Measurements from ENCODE around the gene PAPSS2. TPM values are rescaled to one million over a fixed set of nuclear protein-coding genes. Genes with fewer than 3 reads are reported as not detected.

Gene PAPSS2
- total RNA-seq, 1 experiment from 2014 or later = not detected

- Histone ChIP-seq H3K27ac (ENCODE audit: low read length) (no peak overlapping the region), H2AFZ (ENCODE audit: low read length) (no peak overlapping the region), H3K4me1 (ENCODE audit: low read length) (no peaks in the 10 kb centered on the region; the same call in 1 of the 2 replicates), H3K4me2 (ENCODE audit: low read depth, low read length, poor library complexity, severe bottlenecking) (no peak overlapping the region), H4K20me1 (ENCODE audit: insufficient read depth, low read depth, low read length) (no peaks in the 10 kb centered on the region), H3K9ac (ENCODE audit: low read length) (no peak overlapping the region), H3K4me3 (ENCODE audit: low read length) (no peak overlapping the region), H3K9me3 (ENCODE audit: low read length) (no peaks in the 10 kb centered on the region), H3K36me3 (ENCODE audit: insufficient read depth, low read length) (no peaks in the 10 kb centered on the region), H3K27me3 (ENCODE audit: low read length) (no peaks in the 10 kb centered on the region), H3K79me2 (ENCODE audit: low read length) (no peaks in the 10 kb centered on the region), H3K9me2 (replicated peaks; ENCODE audit: insufficient read depth, low read length) (no peaks in the 10 kb centered on the region)
- no peak for DNase-seq
These were observed 53.4 kb downstream of the PAPSS2 start for GRCh38 chr10:87712913-87713616.

GRCh38 chr10:87713707-87714106 is 54.0 kb downstream of the PAPSS2 start:
- Histone ChIP-seq H3K4me2 (ENCODE audit: low read depth, low read length, poor library complexity, severe bottlenecking) (no peak overlapping the region), H3K36me3 (ENCODE audit: insufficient read depth, low read length) (no peaks in the 10 kb centered on the region), H3K4me1 (ENCODE audit: low read length) (peaks cover 5% of the 10 kb centered on the region), H3K9ac (ENCODE audit: low read length) (no peak overlapping the region), H3K4me3 (ENCODE audit: low read length) (no peak overlapping the region), H3K27me3 (ENCODE audit: low read length) (no peaks in the 10 kb centered on the region), H4K20me1 (ENCODE audit: insufficient read depth, low read depth, low read length) (no peaks in the 10 kb centered on the region), H3K27ac (ENCODE audit: low read length) (no peak overlapping the region), H3K9me3 (ENCODE audit: low read length) (no peaks in the 10 kb centered on the region), H3K9me2 (replicated peaks; ENCODE audit: insufficient read depth, low read length) (no peaks in the 10 kb centered on the region), H3K79me2 (ENCODE audit: low read length) (no peaks in the 10 kb centered on the region), H2AFZ (ENCODE audit: low read length) (no peak overlapping the region)
- DNase-seq = no peak

- no peak overlapping the region for H3K4me3 ChIP-seq (ENCODE audit: low read length)
- H3K4me1 ChIP-seq (ENCODE audit: low read length) = peaks cover 5% of the 10 kb centered on the region
- DNase-seq = no peak
- no peaks in the 10 kb centered on the region for H3K27me3 ChIP-seq (ENCODE audit: low read length)
- H3K4me2 ChIP-seq (ENCODE audit: low read depth, low read length, poor library complexity, severe bottlenecking) = no peak overlapping the region
- H3K36me3 ChIP-seq (ENCODE audit: insufficient read depth, low read length) = no peaks in the 10 kb centered on the region
- H3K9me2 ChIP-seq (replicated peaks; ENCODE audit: insufficient read depth, low read length) = no peaks in the 10 kb centered on the region
- H4K20me1 ChIP-seq (ENCODE audit: insufficient read depth, low read depth, low read length) = no peaks in the 10 kb centered on the region
- H3K9me3 ChIP-seq (ENCODE audit: low read length) = no peaks in the 10 kb centered on the region
- H3K27ac ChIP-seq (ENCODE audit: low read length) = no peak overlapping the region
- H2AFZ ChIP-seq (ENCODE audit: low read length) = no peak overlapping the region
- no peak overlapping the region for H3K9ac ChIP-seq (ENCODE audit: low read length)
- no peaks in the 10 kb centered on the region for H3K79me2 ChIP-seq (ENCODE audit: low read length)
These were observed 56.1 kb downstream of the PAPSS2 start for GRCh38 chr10:87715552-87716347.

- H4K20me1 ChIP-seq (ENCODE audit: insufficient read depth, low read depth, low read length) = no peaks in the 10 kb centered on the region
- peaks cover 5% of the 10 kb centered on the region for H3K4me1 ChIP-seq (ENCODE audit: low read length)
- no peak for DNase-seq
- H3K27me3 ChIP-seq (ENCODE audit: low read length) = no peaks in the 10 kb centered on the region
- no peak overlapping the region for H3K27ac ChIP-seq (ENCODE audit: low read length)
- no peak overlapping the region for H3K9ac ChIP-seq (ENCODE audit: low read length)
- H2AFZ ChIP-seq (ENCODE audit: low read length) = no peak overlapping the region
- no peaks in the 10 kb centered on the region for H3K9me2 ChIP-seq (replicated peaks; ENCODE audit: insufficient read depth, low read length)
- no peak overlapping the region for H3K4me3 ChIP-seq (ENCODE audit: low read length)
- no peak overlapping the region for H3K4me2 ChIP-seq (ENCODE audit: low read depth, low read length, poor library complexity, severe bottlenecking)
- H3K36me3 ChIP-seq (ENCODE audit: insufficient read depth, low read length) = no peaks in the 10 kb centered on the region
- H3K9me3 ChIP-seq (ENCODE audit: low read length) = no peaks in the 10 kb centered on the region
- no peaks in the 10 kb centered on the region for H3K79me2 ChIP-seq (ENCODE audit: low read length)
These were observed 56.6 kb downstream of the PAPSS2 start for GRCh38 chr10:87716348-87716670.

- no peaks in the 10 kb centered on the region for H3K9me3 ChIP-seq (ENCODE audit: low read length)
- no peak overlapping the region for H3K4me3 ChIP-seq (ENCODE audit: low read length)
- H3K27me3 ChIP-seq (ENCODE audit: low read length) = no peaks in the 10 kb centered on the region
- no peak overlapping the region for H3K4me2 ChIP-seq (ENCODE audit: low read depth, low read length, poor library complexity, severe bottlenecking)
- DNase-seq = no peak
- no peaks in the 10 kb centered on the region for H3K36me3 ChIP-seq (ENCODE audit: insufficient read depth, low read length)
- H3K27ac ChIP-seq (ENCODE audit: low read length) = no peak overlapping the region
- H3K9ac ChIP-seq (ENCODE audit: low read length) = no peak overlapping the region
- H4K20me1 ChIP-seq (ENCODE audit: insufficient read depth, low read depth, low read length) = no peaks in the 10 kb centered on the region
- peaks cover 5% of the 10 kb centered on the region for H3K4me1 ChIP-seq (ENCODE audit: low read length)
- H3K79me2 ChIP-seq (ENCODE audit: low read length) = no peaks in the 10 kb centered on the region
- no peak overlapping the region for H2AFZ ChIP-seq (ENCODE audit: low read length)
- no peaks in the 10 kb centered on the region for H3K9me2 ChIP-seq (replicated peaks; ENCODE audit: insufficient read depth, low read length)
These were observed 61.0 kb downstream of the PAPSS2 start for GRCh38 chr10:87720665-87721064.

GRCh38 chr10:87721781-87722180 is 62.1 kb downstream of the PAPSS2 start:
- Histone ChIP-seq H3K27ac (ENCODE audit: low read length) (no peak overlapping the region), H3K4me1 (ENCODE audit: low read length) (peaks cover 5% of the 10 kb centered on the region), H3K27me3 (ENCODE audit: low read length) (no peaks in the 10 kb centered on the region), H3K4me2 (ENCODE audit: low read depth, low read length, poor library complexity, severe bottlenecking) (no peak overlapping the region), H3K9me3 (ENCODE audit: low read length) (no peaks in the 10 kb centered on the region), H3K9ac (ENCODE audit: low read length) (no peak overlapping the region), H2AFZ (ENCODE audit: low read length) (no peak overlapping the region), H3K36me3 (ENCODE audit: insufficient read depth, low read length) (no peaks in the 10 kb centered on the region), H4K20me1 (ENCODE audit: insufficient read depth, low read depth, low read length) (no peaks in the 10 kb centered on the region), H3K79me2 (ENCODE audit: low read length) (no peaks in the 10 kb centered on the region), H3K9me2 (replicated peaks; ENCODE audit: insufficient read depth, low read length) (no peaks in the 10 kb centered on the region), H3K4me3 (ENCODE audit: low read length) (no peak overlapping the region)
- no peak for DNase-seq

GRCh38 chr10:87722716-87723115 is 63.0 kb downstream of the PAPSS2 start:
- no peaks in the 10 kb centered on the region for H3K36me3 ChIP-seq (ENCODE audit: insufficient read depth, low read length)
- no peak overlapping the region for H2AFZ ChIP-seq (ENCODE audit: low read length)
- no peak overlapping the region for H3K9ac ChIP-seq (ENCODE audit: low read length)

GRCh38 chr10:87723500-87723899 is 63.8 kb downstream of the PAPSS2 start:
- H3K79me2 ChIP-seq (ENCODE audit: low read length) = no peaks in the 10 kb centered on the region
- DNase-seq = no peak
- H3K9ac ChIP-seq (ENCODE audit: low read length) = no peak overlapping the region
- H3K9me3 ChIP-seq (ENCODE audit: low read length) = no peaks in the 10 kb centered on the region
- H2AFZ ChIP-seq (ENCODE audit: low read length) = no peak overlapping the region
- no peaks in the 10 kb centered on the region for H3K36me3 ChIP-seq (ENCODE audit: insufficient read depth, low read length)
- peaks cover 1% of the 10 kb centered on the region for H3K4me1 ChIP-seq (ENCODE audit: low read length)
- no peak overlapping the region for H3K4me3 ChIP-seq (ENCODE audit: low read length)
- no peaks in the 10 kb centered on the region for H4K20me1 ChIP-seq (ENCODE audit: insufficient read depth, low read depth, low read length)
- no peaks in the 10 kb centered on the region for H3K27me3 ChIP-seq (ENCODE audit: low read length)
- no peak overlapping the region for H3K4me2 ChIP-seq (ENCODE audit: low read depth, low read length, poor library complexity, severe bottlenecking)
- H3K27ac ChIP-seq (ENCODE audit: low read length) = no peak overlapping the region
- H3K9me2 ChIP-seq (replicated peaks; ENCODE audit: insufficient read depth, low read length) = no peaks in the 10 kb centered on the region

More at GRCh38 chr10:87722716-87723115, 63.0 kb downstream of the PAPSS2 start:
- Histone ChIP-seq H3K79me2 (ENCODE audit: low read length) (no peaks in the 10 kb centered on the region), H3K9me3 (ENCODE audit: low read length) (no peaks in the 10 kb centered on the region), H3K4me3 (ENCODE audit: low read length) (no peak overlapping the region), H4K20me1 (ENCODE audit: insufficient read depth, low read depth, low read length) (no peaks in the 10 kb centered on the region), H3K27ac (ENCODE audit: low read length) (no peak overlapping the region), H3K9me2 (replicated peaks; ENCODE audit: insufficient read depth, low read length) (no peaks in the 10 kb centered on the region), H3K4me1 (ENCODE audit: low read length) (peaks cover 5% of the 10 kb centered on the region), H3K4me2 (ENCODE audit: low read depth, low read length, poor library complexity, severe bottlenecking) (no peak overlapping the region), H3K27me3 (ENCODE audit: low read length) (no peaks in the 10 kb centered on the region)
- no peak for DNase-seq
